22Rv1 (cell line): Measurements from ENCODE around the gene ZNF169.

Experiments
- ZFX ChIP-seq: fragments of 450-650 bp; IDR thresholded peaks from 2 replicates; pipeline ENCODE4 v1.6.1; 2017; ENCODE audit warnings: antibody characterized with exemption, borderline replicate concordance
- TF ChIP-seq, protein P1 (sequence below): fragments of 450-650 bp; IDR thresholded peaks from 2 replicates; pipeline ENCODE4 v1.5.1; 2017; ENCODE audit warnings: mild to moderate bottlenecking

DNA sequence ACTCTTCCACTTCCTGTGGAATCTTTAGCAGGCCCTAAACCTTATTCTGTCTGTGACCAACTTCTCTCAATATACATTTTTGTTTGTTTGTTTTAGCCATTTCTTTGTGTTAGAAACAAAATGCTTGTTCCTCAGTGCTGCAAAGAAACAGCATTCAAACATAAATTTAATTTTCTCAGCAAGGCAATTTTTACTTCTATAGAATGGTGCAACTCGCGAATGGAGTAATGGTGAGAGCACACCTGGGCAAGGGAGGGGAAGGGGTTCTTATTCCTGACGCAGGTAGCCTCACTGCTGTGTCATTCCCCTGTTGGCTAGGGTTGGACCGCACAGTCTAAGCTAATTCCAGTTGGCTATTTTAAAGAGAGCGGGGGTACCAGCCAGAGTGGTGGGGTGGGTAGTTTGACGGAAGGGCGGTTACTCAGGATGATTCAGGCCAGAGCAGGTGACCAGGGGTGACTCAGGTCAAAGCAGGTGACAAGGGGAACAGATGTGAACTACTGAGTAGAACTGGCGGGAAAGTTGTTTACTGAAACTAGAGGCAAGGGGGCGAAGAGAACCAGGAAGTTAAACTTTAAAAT lies 21.4 kb downstream of the ZNF169 start:
- TF ChIP-seq, protein P1, sequence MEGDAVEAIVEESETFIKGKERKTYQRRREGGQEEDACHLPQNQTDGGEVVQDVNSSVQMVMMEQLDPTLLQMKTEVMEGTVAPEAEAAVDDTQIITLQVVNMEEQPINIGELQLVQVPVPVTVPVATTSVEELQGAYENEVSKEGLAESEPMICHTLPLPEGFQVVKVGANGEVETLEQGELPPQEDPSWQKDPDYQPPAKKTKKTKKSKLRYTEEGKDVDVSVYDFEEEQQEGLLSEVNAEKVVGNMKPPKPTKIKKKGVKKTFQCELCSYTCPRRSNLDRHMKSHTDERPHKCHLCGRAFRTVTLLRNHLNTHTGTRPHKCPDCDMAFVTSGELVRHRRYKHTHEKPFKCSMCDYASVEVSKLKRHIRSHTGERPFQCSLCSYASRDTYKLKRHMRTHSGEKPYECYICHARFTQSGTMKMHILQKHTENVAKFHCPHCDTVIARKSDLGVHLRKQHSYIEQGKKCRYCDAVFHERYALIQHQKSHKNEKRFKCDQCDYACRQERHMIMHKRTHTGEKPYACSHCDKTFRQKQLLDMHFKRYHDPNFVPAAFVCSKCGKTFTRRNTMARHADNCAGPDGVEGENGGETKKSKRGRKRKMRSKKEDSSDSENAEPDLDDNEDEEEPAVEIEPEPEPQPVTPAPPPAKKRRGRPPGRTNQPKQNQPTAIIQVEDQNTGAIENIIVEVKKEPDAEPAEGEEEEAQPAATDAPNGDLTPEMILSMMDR, result no peak
- TF ChIP-seq ZFX, result no peak
